GM11168 (cell line): Measurements from ENCODE around the gene OLFML1.

Experiments used
- in situ Hi-C: fragments of 300-500 bp; cut with MboI; formaldehyde crosslinking; loops from one replicate; pipeline ENCODE4 v1.12.0; 2022; ENCODE audit warnings: low sequenced_read_pairs; ENCODE audit not compliant: unreplicated experiment

Gene OLFML1

DNA sequence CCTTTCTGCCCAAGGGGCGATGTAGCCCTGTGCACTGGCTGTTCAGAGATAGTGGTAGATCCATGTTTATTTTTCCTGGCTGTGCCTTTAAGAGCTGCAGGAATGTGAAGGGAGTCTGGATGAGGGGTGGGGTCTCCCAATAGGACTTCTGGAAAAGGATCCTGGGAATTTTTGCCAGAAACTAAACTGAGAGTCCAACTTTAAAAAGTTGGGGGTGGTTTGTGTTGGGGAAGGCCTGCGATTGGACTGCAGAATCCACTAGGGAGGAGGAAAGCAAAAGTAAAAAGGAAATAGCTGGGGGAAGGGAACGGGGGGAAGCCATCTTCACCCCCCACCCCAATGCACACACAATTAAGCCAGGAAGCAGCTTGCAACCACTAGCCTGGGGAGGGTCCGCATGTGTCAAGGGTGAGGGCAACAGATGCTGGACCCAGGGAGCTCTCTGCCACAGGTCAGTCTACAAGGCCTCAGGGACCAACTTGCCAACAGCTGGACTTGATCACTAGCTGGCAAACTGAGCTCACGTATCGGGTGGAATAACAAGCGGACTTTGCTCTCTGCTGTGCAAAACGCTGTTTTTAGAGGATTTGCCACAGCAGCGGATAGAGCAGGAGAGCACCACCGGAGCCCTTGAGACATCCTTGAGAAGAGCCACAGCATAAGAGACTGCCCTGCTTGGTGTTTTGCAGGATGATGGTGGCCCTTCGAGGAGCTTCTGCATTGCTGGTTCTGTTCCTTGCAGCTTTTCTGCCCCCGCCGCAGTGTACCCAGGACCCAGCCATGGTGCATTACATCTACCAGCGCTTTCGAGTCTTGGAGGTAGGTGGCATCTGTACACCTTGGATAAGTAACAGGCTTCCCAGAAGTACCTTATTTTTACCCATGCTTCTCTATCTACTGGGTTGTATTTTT lies at the start of gene OLFML1:
Gene OLFML1, plus strand, starts transcription at position 321 of the 912 bp plus-strand sequence. Its CDS starts 370 bp downstream, at position 691.
- in situ Hi-C loops, result no loop called here

DNA sequence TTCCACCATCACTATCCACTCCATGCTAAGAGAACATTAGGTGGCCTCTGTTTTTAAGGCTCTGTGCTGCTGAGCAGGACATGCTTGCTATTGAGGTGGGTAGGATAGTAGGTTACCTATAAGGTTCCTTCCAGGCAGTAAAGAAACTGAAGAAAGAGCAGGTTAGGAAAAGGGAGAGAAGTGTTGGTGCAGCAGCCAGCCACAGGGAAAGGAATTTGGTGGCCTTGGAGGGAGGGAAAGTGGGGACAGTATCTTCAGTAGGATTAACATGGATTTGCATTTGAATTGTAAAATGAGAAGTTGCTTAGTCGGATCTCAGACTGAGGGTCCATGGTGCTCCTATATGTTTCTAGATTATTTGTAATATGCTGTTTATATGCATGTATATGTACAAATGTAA lies 49.2 kb upstream of the OLFML1 start:
- in situ Hi-C loops, result loop anchor here (25.0 kb wide), 1 partner anchor 324 kb away; no protein-coding TSS in a partner anchor

DNA sequence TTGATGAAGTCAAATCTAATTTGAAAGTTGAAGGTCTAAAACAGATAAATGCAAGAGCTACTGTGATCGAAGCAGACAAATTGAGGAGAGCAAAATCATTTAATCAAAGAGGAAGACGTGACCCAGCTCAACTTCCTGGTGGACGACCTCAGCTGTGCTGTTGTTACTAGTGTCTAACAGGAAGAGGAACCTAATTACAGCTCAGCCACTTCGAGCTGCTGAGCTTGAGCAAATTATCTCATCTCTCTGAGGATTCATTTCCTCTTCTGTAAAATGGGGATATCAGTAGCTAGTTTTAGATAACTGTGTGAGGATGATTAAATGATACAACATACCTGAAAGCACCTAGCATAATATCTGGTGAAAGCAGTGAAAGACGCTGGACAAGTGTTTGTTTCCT lies 48.6 kb upstream of the OLFML1 start:
- in situ Hi-C loops, result loop anchor here (25.0 kb wide), 1 partner anchor 324 kb away; no protein-coding TSS in a partner anchor

DNA sequence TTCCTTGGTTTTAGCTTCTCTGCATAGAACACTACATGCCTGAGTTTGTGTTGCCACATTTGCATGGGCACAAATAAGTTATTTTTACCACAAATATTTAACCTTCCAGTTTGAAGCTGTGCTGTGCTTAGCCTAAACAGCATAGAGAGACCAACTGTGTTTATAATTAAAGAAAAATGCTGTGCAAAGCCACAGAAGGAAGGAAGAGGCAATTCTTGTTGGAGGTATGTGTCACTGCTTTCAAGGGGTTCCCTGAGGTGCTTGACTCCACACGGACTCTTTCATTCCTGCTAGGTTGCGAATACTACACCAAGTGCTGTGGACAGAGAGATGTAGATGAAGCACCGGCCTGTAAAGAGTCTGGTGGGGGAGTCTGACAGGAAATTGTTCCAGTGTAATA lies 47.6 kb upstream of the OLFML1 start:
- in situ Hi-C loops, result loop anchor here (25.0 kb wide), 1 partner anchor 325 kb away; no protein-coding TSS in a partner anchor

DNA sequence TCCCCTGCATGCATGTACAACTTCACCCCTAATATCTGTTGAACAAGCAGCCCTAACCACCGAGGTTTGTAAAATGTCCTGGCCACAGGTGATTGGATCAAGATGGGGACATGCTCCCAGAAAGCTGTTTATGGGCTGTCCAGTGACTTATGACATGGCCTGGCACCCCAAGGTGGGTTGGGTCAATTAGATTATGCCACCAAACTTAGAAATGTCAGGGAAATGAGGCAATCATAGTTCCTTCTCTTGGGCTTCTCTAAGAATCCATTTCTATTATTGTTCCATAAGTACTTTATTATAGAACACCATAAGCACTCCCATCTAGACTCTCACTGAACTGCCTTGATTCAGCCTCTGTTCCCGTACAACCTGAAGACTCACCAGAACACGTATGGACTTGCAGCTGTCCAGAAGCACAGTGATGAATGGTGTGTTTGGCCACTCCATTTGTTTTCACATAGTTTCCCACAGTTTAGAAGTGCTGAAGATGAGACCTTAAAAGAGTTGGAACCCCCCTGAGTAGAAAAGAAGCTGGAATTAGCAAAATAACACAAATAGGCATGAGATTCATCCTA lies 45.5 kb upstream of the OLFML1 start:
- in situ Hi-C loops, result loop anchor here (25.0 kb wide), 1 partner anchor 328 kb away; no protein-coding TSS in a partner anchor

DNA sequence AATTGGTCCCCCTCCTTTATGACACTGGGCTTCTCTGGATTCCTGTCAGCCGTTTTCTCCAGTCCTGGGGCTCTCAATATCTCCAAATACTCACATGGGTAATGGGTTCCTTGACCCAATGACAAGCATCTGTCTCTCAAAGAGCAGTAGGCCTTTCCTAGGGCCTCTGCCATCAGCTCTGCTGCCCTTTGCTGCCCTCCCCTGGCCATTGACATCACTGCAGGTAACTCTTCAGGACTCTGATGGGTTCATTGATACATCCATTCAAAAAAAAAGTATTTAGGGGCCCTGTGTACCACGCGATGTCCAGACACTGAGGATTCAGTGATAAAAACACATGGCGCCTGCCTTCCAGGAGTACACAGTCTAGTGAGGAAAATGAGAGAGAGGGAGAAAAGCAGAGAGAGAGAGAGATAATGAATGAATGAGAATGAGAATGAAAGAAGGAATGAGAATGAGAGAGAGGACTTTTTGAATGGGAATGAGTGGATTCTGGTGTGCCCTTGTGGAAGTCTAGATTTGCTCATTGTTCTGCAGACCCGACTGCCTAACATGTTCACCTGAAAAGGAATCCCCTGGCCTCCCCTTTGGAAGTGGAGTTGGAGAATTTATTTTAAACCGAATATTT lies 42.6 kb upstream of the OLFML1 start:
- in situ Hi-C loops, result loop anchor here (25.0 kb wide), 1 partner anchor 330 kb away; no protein-coding TSS in a partner anchor

DNA sequence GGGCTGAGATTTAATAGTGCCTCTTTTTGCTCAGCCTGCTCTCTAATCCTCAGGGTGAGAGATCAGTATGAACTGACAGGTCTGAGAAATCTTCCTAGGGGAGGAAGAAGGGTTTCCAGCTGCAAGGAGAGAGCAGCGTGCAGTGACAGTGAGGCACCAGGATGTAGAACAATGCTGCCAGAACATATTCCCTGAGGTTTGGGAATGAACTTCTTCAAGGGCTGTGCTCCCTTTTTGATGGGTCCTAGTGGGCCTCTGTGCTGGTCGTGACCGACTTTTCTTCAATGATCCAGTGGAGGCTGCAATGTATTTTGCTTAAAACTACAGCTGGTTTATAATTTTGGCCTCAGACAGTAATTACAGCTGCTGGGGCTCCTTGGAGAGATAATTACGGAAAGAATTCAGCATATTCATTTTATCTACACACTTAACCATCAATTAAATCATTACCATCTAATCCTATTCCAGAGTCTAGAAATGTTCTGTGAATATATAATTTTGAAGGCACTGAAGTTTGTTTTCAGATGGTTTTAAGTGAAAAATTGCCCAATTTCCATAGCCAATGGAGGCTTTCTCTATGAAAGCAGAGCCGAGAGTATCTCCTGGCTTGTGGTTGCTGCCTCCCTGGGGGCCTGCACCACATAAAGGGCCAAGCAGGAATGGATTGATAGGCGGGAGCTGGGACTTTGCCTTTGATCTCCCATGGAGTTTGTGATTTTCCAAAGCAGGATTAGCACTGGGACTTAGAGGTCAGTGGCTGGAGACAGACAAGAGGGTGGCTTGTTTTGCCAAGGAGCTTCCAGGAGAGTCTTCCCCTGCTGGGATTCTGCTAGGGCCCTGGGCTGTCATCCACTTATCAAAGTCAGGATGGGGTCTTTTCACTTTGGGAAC lies 41.0 kb upstream of the OLFML1 start:
- in situ Hi-C loops, result loop anchor here (25.0 kb wide), 1 partner anchor 332 kb away; no protein-coding TSS in a partner anchor

DNA sequence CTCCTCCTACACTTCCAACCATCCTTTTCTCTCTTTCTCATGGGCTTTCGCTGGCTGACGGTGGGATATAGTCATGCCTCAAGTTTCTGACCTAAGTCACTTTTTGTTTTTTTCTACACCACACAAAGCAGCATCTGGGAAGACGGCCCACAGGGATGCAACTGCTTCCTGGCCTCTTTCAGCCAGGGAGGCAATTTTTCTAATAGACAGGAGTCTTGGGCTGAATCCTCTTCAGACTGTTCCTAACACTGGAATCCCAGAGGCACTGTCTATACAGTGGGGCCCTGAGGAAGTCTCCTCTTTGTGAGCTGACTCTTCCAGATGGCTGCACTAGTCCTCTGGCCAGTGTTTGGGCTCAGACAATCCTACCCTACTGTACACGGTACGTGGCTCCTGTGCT lies 39.7 kb upstream of the OLFML1 start:
- in situ Hi-C loops, result loop anchor here (25.0 kb wide), 1 partner anchor 333 kb away; no protein-coding TSS in a partner anchor

DNA sequence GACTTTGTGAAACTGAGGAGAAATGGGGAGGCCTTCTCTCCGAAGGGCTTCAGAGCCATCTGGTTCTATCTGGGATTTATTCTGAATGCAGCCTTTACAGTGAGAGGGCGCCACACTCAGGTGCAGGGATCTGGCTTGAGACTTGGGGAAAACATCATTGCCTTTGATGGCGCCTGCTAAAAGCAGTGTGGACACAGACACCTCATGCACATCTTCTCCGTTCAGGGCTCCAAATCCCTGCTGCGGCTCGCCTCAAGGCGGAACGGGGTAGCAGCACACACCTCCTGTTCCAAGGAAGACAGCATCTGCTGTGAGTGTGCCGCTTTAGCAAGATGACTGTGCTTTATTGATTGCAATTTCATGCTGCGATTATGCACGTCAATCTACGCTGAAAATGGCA lies 37.1 kb upstream of the OLFML1 start:
- in situ Hi-C loops, result loop anchor here (25.0 kb wide), 1 partner anchor 336 kb away; no protein-coding TSS in a partner anchor

DNA sequence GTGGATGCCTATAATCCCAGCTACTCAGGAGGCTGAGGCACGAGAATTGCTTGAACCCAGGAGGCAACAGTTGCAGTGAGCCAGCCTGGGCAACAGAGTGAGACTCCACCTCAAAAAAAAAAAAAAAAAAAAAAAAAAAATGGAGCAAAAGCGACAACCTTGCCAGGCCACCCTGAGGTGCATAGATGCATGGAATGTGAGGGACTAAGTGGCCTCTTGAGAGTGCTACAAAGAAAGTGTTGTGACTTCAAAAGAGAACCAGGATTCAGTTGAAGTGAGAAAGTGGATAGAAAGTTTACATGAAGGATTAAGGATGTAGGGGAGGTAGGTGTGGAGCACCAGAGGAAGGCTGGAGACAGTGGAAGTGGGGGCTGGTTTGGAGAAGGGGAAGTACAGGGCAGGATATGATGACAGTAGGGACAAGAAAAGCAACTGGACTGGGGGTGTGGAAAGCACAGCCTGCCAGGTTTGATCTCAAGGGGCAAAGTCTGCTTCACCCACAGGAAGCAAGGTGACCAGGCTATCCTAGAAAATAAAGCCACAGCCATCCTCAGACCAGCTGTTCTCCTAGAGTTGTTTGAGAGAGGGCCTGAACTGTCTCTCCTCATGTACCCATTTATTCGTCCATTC lies 36.0 kb upstream of the OLFML1 start:
- in situ Hi-C loops, result loop anchor here (25.0 kb wide), 1 partner anchor 337 kb away; no protein-coding TSS in a partner anchor

DNA sequence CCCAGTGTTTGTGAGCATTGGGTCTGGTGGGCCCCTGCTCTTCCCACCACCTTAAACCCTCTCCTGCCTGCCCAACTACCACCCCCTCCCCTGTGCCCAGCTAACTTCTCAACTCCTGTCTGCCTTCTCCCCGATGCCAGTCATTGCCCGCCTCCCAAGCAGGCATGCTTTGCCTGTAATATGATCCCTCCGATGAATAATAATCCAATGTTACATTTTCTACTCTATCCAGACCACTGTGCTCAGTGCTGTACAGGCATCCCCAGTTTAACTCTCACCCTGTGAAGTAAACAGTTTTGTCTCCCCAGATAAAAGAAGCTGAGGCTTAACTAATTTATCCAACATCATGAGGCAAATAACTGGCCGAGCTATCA lies 35.5 kb upstream of the OLFML1 start:
- in situ Hi-C loops, result loop anchor here (25.0 kb wide), 1 partner anchor 338 kb away; no protein-coding TSS in a partner anchor

DNA sequence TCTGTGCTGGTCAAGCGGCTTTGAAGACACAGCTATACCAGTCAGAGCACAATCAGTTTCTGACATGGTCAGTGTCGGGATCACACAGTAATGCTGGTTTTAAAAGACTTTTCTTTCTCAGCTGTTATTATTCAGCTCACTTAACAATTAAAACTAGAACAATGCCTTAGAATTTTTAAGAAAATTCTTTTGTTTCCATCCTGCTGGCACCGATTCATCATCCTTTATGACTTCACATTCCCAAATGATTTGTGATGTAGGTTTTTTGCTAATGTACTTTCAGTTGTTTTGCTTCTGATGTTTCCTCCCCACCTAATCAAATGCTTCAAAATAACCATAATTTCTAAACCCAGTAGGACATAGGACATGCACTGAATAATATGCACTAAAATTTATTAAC lies 34.5 kb upstream of the OLFML1 start:
- in situ Hi-C loops, result no loop called here

DNA sequence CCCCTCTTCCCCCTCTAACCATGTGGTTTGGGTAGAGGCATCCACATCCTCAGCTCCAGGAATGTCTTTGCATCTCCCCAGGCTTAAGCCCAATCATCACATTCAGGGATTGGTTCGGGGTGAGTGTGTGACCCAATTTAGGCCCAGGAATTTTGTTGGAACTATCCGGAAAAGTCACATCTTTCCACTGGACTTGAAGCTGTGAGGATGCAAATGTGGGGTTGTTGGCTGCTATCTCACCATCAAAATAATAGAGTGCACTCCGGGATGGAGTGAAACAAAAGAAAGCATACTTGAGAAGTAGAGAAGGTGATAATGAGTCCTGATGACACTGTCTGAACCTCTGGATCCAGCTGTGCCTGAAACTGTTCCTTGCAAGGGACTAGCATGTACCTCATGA lies 33.8 kb upstream of the OLFML1 start:
- in situ Hi-C loops, result no loop called here

DNA sequence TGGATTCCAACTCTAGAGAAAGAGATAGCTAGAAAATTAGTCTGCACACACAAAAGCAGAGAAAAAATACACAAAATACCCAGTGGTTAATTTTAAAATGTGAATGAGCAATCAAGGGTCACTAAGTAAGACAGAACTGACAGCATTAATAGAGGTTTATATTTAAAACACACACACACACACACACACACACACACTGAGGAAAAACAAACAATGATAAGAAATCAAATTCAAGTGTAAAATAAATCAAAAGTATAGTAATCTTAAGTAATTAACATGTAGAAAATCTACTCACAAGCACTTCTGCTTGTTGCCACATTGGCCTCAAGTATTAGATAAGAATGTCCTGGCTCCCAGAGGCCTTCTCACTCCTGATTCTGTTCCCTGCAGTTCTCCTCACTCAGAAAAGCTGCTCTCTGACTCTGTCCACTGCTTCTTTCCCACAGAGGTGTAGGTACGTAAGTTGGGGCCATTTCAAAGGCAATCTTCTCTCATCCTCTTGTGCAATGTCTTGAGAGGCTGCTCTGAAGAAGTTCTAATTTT lies 33.3 kb upstream of the OLFML1 start:
- in situ Hi-C loops, result no loop called here

DNA sequence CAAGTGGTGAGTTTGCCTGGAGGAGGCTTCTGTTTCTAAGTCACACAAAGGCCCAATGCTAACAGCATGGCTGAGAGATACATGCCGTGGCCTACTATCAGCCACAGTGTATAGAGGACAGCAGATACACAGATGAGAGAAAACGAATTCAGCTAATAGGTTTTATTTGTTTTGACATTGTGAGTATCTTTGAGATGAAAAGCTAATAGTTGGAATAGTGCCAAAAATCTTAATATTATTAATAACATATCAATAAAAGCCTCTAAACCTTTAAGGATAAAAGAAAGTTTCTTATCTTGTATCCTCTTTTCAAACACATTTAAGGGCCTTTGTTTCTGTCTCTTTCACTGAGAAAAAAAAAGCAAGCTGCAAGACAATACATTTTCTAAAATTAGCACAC lies 30.5 kb upstream of the OLFML1 start:
- in situ Hi-C loops, result no loop called here

DNA sequence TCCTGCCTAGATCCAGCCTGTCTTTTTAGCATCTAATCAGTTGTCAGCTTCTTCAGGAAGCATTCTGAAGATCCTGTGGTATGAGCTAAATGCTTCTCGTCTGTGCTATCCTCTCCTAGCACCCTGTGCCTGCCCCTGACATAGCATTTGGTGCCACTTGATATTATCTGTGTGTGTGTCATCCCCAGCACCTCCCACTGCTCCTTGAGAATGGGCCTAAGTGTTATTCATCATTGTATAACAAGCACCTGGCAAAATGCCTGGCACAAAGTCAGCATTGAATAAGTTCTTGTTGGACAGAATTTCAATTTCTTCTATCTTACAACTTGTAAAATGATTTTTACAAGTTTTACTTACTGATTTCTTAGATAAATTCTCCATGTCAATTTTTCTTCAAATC lies 28.1 kb upstream of the OLFML1 start:
- in situ Hi-C loops, result no loop called here

DNA sequence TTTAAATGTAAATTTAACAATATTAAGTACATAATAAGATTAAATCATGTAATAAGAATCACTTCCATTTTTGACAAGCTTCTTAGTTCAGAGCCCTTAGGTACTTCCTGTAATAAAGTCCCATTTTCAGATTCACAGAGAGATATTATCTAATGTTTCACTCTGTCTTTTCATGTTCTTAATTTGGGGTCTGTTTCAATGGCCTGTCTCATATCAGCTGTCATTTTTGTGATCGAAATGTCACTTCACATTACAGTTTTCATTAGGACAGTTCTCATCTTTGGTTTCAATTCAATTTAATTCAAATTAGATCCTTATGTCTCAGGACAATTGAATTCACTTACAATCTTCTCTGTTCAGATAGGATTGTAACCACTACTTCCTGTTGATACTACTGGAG lies 22.6 kb upstream of the OLFML1 start:
- in situ Hi-C loops, result no loop called here

DNA sequence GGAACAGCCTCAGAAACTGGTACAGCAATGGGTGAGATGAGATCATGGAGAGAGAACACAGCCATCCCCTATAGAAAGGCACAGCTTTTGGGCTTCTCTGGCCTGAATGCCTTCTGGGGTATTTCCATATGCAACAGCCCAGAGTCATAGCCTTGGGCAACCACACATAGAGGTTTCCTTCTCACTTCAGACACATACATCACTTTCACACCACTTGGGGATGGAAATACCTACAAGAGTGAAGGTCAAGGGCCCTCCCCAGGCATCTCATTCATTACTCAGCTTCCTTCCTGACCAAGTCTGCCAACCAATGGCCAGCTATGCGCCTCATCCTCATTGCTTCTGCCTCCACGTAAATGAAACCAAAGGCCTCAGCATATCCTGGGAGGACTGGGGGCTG lies 17.7 kb upstream of the OLFML1 start:
- in situ Hi-C loops, result no loop called here

DNA sequence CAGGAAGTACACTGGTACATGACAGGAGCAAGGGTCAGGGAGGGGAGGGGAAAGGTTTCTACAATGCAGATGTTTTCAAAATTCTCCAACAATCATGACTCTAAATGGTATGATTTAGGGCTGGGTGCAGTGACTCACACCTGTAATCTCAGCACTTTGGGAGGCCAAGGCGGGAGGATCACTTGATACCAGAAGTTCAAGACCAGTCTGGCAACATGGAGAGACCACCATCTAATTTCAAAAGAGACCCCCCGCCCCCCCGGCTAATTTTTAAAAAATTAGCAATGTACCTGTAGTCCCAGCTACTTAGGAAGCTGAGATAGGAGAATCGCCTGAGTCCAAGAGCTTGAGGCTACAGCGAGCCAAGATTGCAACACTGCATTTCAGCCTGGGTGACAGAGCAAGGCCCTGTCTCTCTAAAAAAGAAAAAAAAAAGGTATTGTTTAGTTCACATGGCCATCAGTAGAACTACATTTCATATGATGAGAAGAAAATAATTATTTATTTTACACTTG lies 15.9 kb upstream of the OLFML1 start:
- in situ Hi-C loops, result no loop called here
